ENCODE measurements around the gene DNPEP. TPM values are rescaled to one million over a fixed set of nuclear protein-coding genes. Genes with fewer than 3 reads are reported as not detected.

The DNPEP gene
- total RNA-seq, 1 donor from 2014 or later: 117 TPM

GRCh38 chr2:219358170-219359075, 29.3 kb downstream of the DNPEP start:
- DNase-seq (ENCODE audit: low spot score): no peak
- Mint-ChIP-seq H3K4me1 (ENCODE audit: low read depth) (peaks cover 5% of the 10 kb centered on the region), H3K27ac (no peak overlapping the region), H3K27me3 (ENCODE audit: low read depth) (peaks cover 38% of the 10 kb centered on the region), H3K36me3 (ENCODE audit: low read depth) (no peaks in the 10 kb centered on the region), H3K4me3 (ENCODE audit: low read depth) (no peak overlapping the region), H3K9me3 (no peaks in the 10 kb centered on the region)
- intact Hi-C loops (cut with micrococcal nuclease): no loop called here

- no peaks in the 10 kb centered on the region for H3K36me3 Mint-ChIP-seq (ENCODE audit: low read depth)
- no peak overlapping the region for H3K27ac Mint-ChIP-seq
- no peak for DNase-seq (ENCODE audit: low spot score)
- H3K4me3 Mint-ChIP-seq (ENCODE audit: low read depth): no peak overlapping the region
- H3K4me1 Mint-ChIP-seq (ENCODE audit: low read depth): peaks cover 2% of the 10 kb centered on the region
- no peaks in the 10 kb centered on the region for H3K9me3 Mint-ChIP-seq
- intact Hi-C loops (cut with micrococcal nuclease): no loop called here
- peaks cover 38% of the 10 kb centered on the region for H3K27me3 Mint-ChIP-seq (ENCODE audit: low read depth)
Observed at GRCh38 chr2:219356834-219357233, 30.9 kb downstream of the DNPEP start.

GRCh38 chr2:219354582-219354981, 33.1 kb downstream of the DNPEP start:
- H3K27me3 Mint-ChIP-seq (ENCODE audit: low read depth): peaks cover 34% of the 10 kb centered on the region
- H3K27ac Mint-ChIP-seq: no peak overlapping the region
- no peak overlapping the region for H3K4me3 Mint-ChIP-seq (ENCODE audit: low read depth)
- H3K4me1 Mint-ChIP-seq (ENCODE audit: low read depth): peaks cover 2% of the 10 kb centered on the region
- intact Hi-C loops (cut with micrococcal nuclease): no loop called here
- no peaks in the 10 kb centered on the region for H3K36me3 Mint-ChIP-seq (ENCODE audit: low read depth)
- H3K9me3 Mint-ChIP-seq: no peaks in the 10 kb centered on the region
- no peak for DNase-seq (ENCODE audit: low spot score)

- DNase-seq (ENCODE audit: low spot score): no peak
- no peak overlapping the region for H3K4me3 Mint-ChIP-seq (ENCODE audit: low read depth)
- peaks cover 2% of the 10 kb centered on the region for H3K4me1 Mint-ChIP-seq (ENCODE audit: low read depth)
- intact Hi-C loops (cut with micrococcal nuclease): loop anchor here (2.0 kb wide), 1 partner anchor 76 kb away; no protein-coding TSS in a partner anchor
- no peaks in the 10 kb centered on the region for H3K9me3 Mint-ChIP-seq
- peaks cover 31% of the 10 kb centered on the region for H3K27me3 Mint-ChIP-seq (ENCODE audit: low read depth)
- H3K36me3 Mint-ChIP-seq (ENCODE audit: low read depth): no peaks in the 10 kb centered on the region
- no peak overlapping the region for H3K27ac Mint-ChIP-seq
Observed at GRCh38 chr2:219353129-219353528, 34.6 kb downstream of the DNPEP start.

GRCh38 chr2:219352448-219353023, 35.2 kb downstream of the DNPEP start:
- peaks cover 27% of the 10 kb centered on the region for H3K27me3 Mint-ChIP-seq (ENCODE audit: low read depth)
- no peak overlapping the region for H3K27ac Mint-ChIP-seq
- intact Hi-C loops (cut with micrococcal nuclease): loop anchor here (1.0 to 2.0 kb wide), 2 partner anchors 76 to 192 kb away; partner anchors contain the start of gene NHEJ1
- no peak overlapping the region for H3K4me3 Mint-ChIP-seq (ENCODE audit: low read depth)
- DNase-seq (ENCODE audit: low spot score): peak; percentile 48
- H3K36me3 Mint-ChIP-seq (ENCODE audit: low read depth): no peaks in the 10 kb centered on the region
- no peaks in the 10 kb centered on the region for H3K9me3 Mint-ChIP-seq
- peaks cover 2% of the 10 kb centered on the region for H3K4me1 Mint-ChIP-seq (ENCODE audit: low read depth)

- Mint-ChIP-seq H3K27me3 (ENCODE audit: low read depth) (peaks cover 22% of the 10 kb centered on the region), H3K9me3 (no peaks in the 10 kb centered on the region), H3K27ac (no peak overlapping the region), H3K36me3 (ENCODE audit: low read depth) (no peaks in the 10 kb centered on the region), H3K4me3 (ENCODE audit: low read depth) (no peak overlapping the region), H3K4me1 (ENCODE audit: low read depth) (no peaks in the 10 kb centered on the region)
- DNase-seq (ENCODE audit: low spot score): no peak
- intact Hi-C loops (cut with micrococcal nuclease): no loop called here
Observed at GRCh38 chr2:219350710-219351221, 36.9 kb downstream of the DNPEP start.

- no peak for DNase-seq (ENCODE audit: low spot score)
- Mint-ChIP-seq H3K27ac (no peak overlapping the region), H3K9me3 (no peaks in the 10 kb centered on the region), H3K4me1 (ENCODE audit: low read depth) (no peaks in the 10 kb centered on the region), H3K4me3 (ENCODE audit: low read depth) (no peak overlapping the region), H3K27me3 (ENCODE audit: low read depth) (peaks cover 24% of the 10 kb centered on the region), H3K36me3 (ENCODE audit: low read depth) (no peaks in the 10 kb centered on the region)
- intact Hi-C loops (cut with micrococcal nuclease): no loop called here
Observed at GRCh38 chr2:219350215-219350614, 37.5 kb downstream of the DNPEP start.

- no peak overlapping the region for H3K27ac Mint-ChIP-seq
- no peak overlapping the region for H3K4me3 Mint-ChIP-seq (ENCODE audit: low read depth)
- peaks cover 21% of the 10 kb centered on the region for H3K27me3 Mint-ChIP-seq (ENCODE audit: low read depth)
- no peaks in the 10 kb centered on the region for H3K36me3 Mint-ChIP-seq (ENCODE audit: low read depth)
- no peaks in the 10 kb centered on the region for H3K9me3 Mint-ChIP-seq
- no peak for DNase-seq (ENCODE audit: low spot score)
- intact Hi-C loops (cut with micrococcal nuclease): no loop called here
- no peaks in the 10 kb centered on the region for H3K4me1 Mint-ChIP-seq (ENCODE audit: low read depth)
Observed at GRCh38 chr2:219344751-219345430, 42.8 kb downstream of the DNPEP start.

GRCh38 chr2:219335373-219335786, 52.3 kb downstream of the DNPEP start:
- peaks cover 52% of the 10 kb centered on the region for H3K27me3 Mint-ChIP-seq (ENCODE audit: low read depth)
- intact Hi-C loops (cut with micrococcal nuclease): no loop called here
- H3K27ac Mint-ChIP-seq: no peak overlapping the region
- H3K36me3 Mint-ChIP-seq (ENCODE audit: low read depth): no peaks in the 10 kb centered on the region
- H3K4me1 Mint-ChIP-seq (ENCODE audit: low read depth): no peaks in the 10 kb centered on the region
- DNase-seq (ENCODE audit: low spot score): no peak
- no peaks in the 10 kb centered on the region for H3K9me3 Mint-ChIP-seq
- no peak overlapping the region for H3K4me3 Mint-ChIP-seq (ENCODE audit: low read depth)

- H3K4me1 Mint-ChIP-seq (ENCODE audit: low read depth): no peaks in the 10 kb centered on the region
- H3K27me3 Mint-ChIP-seq (ENCODE audit: low read depth): peaks cover 48% of the 10 kb centered on the region
- DNase-seq (ENCODE audit: low spot score): no peak
- no peak overlapping the region for H3K27ac Mint-ChIP-seq
- intact Hi-C loops (cut with micrococcal nuclease): no loop called here
- H3K36me3 Mint-ChIP-seq (ENCODE audit: low read depth): no peaks in the 10 kb centered on the region
- H3K4me3 Mint-ChIP-seq (ENCODE audit: low read depth): no peak overlapping the region
- H3K9me3 Mint-ChIP-seq: no peaks in the 10 kb centered on the region
Observed at GRCh38 chr2:219334076-219334475, 53.6 kb downstream of the DNPEP start.

- no peak within 1 kb of the TSS for H3K27ac Mint-ChIP-seq
- no peaks in the 10 kb centered on the region for H3K36me3 Mint-ChIP-seq (ENCODE audit: low read depth)
- no peak within 1 kb of the TSS for H3K4me3 Mint-ChIP-seq (ENCODE audit: low read depth)
- intact Hi-C loops (cut with micrococcal nuclease): no loop called here
- H3K9me3 Mint-ChIP-seq: no peaks in the 10 kb centered on the region
- no peaks in the 10 kb centered on the region for H3K4me1 Mint-ChIP-seq (ENCODE audit: low read depth)
- peaks cover 45% of the 10 kb centered on the region for H3K27me3 Mint-ChIP-seq (ENCODE audit: low read depth)
- no peak for DNase-seq (ENCODE audit: low spot score)
Observed at GRCh38 chr2:219332542-219332941, 55.2 kb downstream of the DNPEP start, which contains the start of gene RESP18. RESP18 (minus strand) TSS chr2:219332744.

GRCh38 chr2:219331560-219332213, 56.0 kb downstream of the DNPEP start:
- intact Hi-C loops (cut with micrococcal nuclease): no loop called here
- Mint-ChIP-seq H3K36me3 (ENCODE audit: low read depth) (no peaks in the 10 kb centered on the region), H3K4me3 (ENCODE audit: low read depth) (no peak overlapping the region), H3K27ac (no peak overlapping the region), H3K27me3 (ENCODE audit: low read depth) (peaks cover 44% of the 10 kb centered on the region), H3K4me1 (ENCODE audit: low read depth) (no peaks in the 10 kb centered on the region), H3K9me3 (no peaks in the 10 kb centered on the region)
- no peak for DNase-seq (ENCODE audit: low spot score)
